Measurements from ENCODE around the gene ACOT9.

Gene ACOT9

GRCh38 chrX:23727206-23727605 lies 15.9 kb downstream of the ACOT9 start:
- TF ChIP-seq CTCF (IDR thresholded peaks at IDR 0.05; ENCODE audit: insufficient read depth, low read length, missing control alignments): no peak
- no peak for DNase-seq (ENCODE audit: low read depth, low spot score)
- CTCF ChIA-PET: interaction anchor here (5.8 kb wide), 1 partner anchor 175 kb away, joined by 25 read pairs; no protein-coding TSS in a partner anchor
- POLR2A ChIA-PET: no interaction called here
- no peak overlapping the region for H3K4me3 ChIP-seq (ENCODE audit: low read depth, low read length)

GRCh38 chrX:23726191-23726590 lies 16.9 kb downstream of the ACOT9 start:
- no peak for DNase-seq (ENCODE audit: low read depth, low spot score)
- CTCF ChIA-PET: interaction anchor here (5.8 kb wide), 1 partner anchor 176 kb away, joined by 25 read pairs; no protein-coding TSS in a partner anchor
- TF ChIP-seq CTCF (IDR thresholded peaks at IDR 0.05; ENCODE audit: insufficient read depth, low read length, missing control alignments): no peak

GRCh38 chrX:23720117-23720677 lies 22.9 kb downstream of the ACOT9 start:
- DNase-seq (ENCODE audit: low read depth, low spot score): no peak
- ChIA-PET CTCF (interaction anchor here (1.5 kb wide), 2 partner anchors 9 to 182 kb away, joined by 3 to 4 read pairs; no protein-coding TSS in a partner anchor), POLR2A (no interaction called here)
- no peak for TF ChIP-seq CTCF (IDR thresholded peaks at IDR 0.05; ENCODE audit: insufficient read depth, low read length, missing control alignments)
- H3K4me3 ChIP-seq (ENCODE audit: low read depth, low read length): no peak overlapping the region

More at GRCh38 chrX:23726191-23726590, 16.9 kb downstream of the ACOT9 start:
- POLR2A ChIA-PET: no interaction called here
- no peak overlapping the region for H3K4me3 ChIP-seq (ENCODE audit: low read depth, low read length)

- POLR2A ChIA-PET: no interaction called here
- no peak for TF ChIP-seq CTCF (IDR thresholded peaks at IDR 0.05; ENCODE audit: insufficient read depth, low read length, missing control alignments)
- CTCF ChIA-PET: no interaction called here
- H3K4me3 ChIP-seq (ENCODE audit: low read depth, low read length): no peak overlapping the region
- DNase-seq (ENCODE audit: low read depth, low spot score): no peak
Measured at GRCh38 chrX:23705235-23705634, 37.8 kb downstream of the ACOT9 start.

- CTCF ChIA-PET: no interaction called here
- H3K4me3 ChIP-seq (ENCODE audit: low read depth, low read length): no peak overlapping the region
- POLR2A ChIA-PET: no interaction called here
- TF ChIP-seq CTCF (IDR thresholded peaks at IDR 0.05; ENCODE audit: insufficient read depth, low read length, missing control alignments): no peak
- no peak for DNase-seq (ENCODE audit: low read depth, low spot score)
Measured at GRCh38 chrX:23704673-23705206, 38.3 kb downstream of the ACOT9 start.

GRCh38 chrX:23699636-23700194 lies 43.4 kb downstream of the ACOT9 start:
- no peak for DNase-seq (ENCODE audit: low read depth, low spot score)
- POLR2A ChIA-PET: no interaction called here
- TF ChIP-seq CTCF (IDR thresholded peaks at IDR 0.05; ENCODE audit: insufficient read depth, low read length, missing control alignments): no peak

More at GRCh38 chrX:23699636-23700194, 43.4 kb downstream of the ACOT9 start:
- CTCF ChIA-PET: interaction anchor here (1.2 to 10.9 kb wide), 2 partner anchors 203 to 210 kb away, joined by 3 to 189 read pairs; no protein-coding TSS in a partner anchor
- no peak overlapping the region for H3K4me3 ChIP-seq (ENCODE audit: low read depth, low read length)
